ENCODE data around the gene ALMS1. TPM values are rescaled to one million over a fixed set of nuclear protein-coding genes. Genes with fewer than 3 reads are reported as not detected.
A peak's percentile ranks its signal among the peaks of the same experiment; 100 is the strongest.
"Not testable (repeated sequence)": the region's sequence is repeated elsewhere in the genome, so short reads cannot be mapped to it uniquely, and the experiment has no call there.

ALMS1 gene
- total and polyA plus RNA-seq, 9 of the 15 experiments (the other 6 are each of a cell fraction or from before 2014, with no cell fraction given): 1.4 to 26.3 (median 13.6) TPM

GRCh38 chr2:73536133-73536840, 150.7 kb downstream of the ALMS1 start:
- Histone ChIP-seq H3K27ac (ENCODE audit: extremely low read depth, low read depth, low read length) (no peak overlapping the region), H3K9me3 (replicated peaks; ENCODE audit: control insufficient read depth, insufficient read depth, low read depth, low read length) (no peaks in the 10 kb centered on the region; the same call in 1 of the 2 replicates), H3K4me3 (no peak overlapping the region), H3K4me2 (ENCODE audit: insufficient read depth, low read length) (no peak overlapping the region), H3K79me2 (ENCODE audit: control insufficient read depth, insufficient read depth, low read length) (no peaks in the 10 kb centered on the region), H3K9ac (ENCODE audit: insufficient read depth in 1 of 2, low read depth in 2 of 2, low read length in 2 of 2) (no peak overlapping the region), H3K27me3 (ENCODE audit: control insufficient read depth in 2 of 2, insufficient read depth in 2 of 2, low read length in 2 of 2) (no peaks in the 10 kb centered on the region), H4K20me1 (replicated peaks; ENCODE audit: control insufficient read depth, insufficient read depth, low read length) (no peaks in the 10 kb centered on the region), H2AFZ (ENCODE audit: low read depth, low read length) (no peak overlapping the region), H3K9me1 (ENCODE audit: control insufficient read depth, insufficient read depth, low read length) (no peaks in the 10 kb centered on the region), H3K36me3 (ENCODE audit: control insufficient read depth, insufficient read depth, low read length) (no peaks in the 10 kb centered on the region; the same call in 2 of the 3 replicates), H3K4me1 (replicated peaks in 1 of 2; ENCODE audit: control insufficient read depth in 2 of 2, insufficient read depth in 2 of 2, low read length in 2 of 2) (no peaks in the 10 kb centered on the region)
- ATAC-seq (no peak), FAIRE-seq (no peak), DNase-seq (ENCODE audit: extremely low read depth in 1 of 4, low spot score in 3 of 4) (no peak)
- POLR2A ChIA-PET: no interaction called here
- intact Hi-C loops (cut with micrococcal nuclease) (no loop called here), in situ Hi-C loops (cut with MboI) (no loop called here)
- no peak for TF ChIP-seq MEF2A (IDR thresholded peaks at IDR 0.05; ENCODE audit: control insufficient read depth, low read depth, low read length)
- BruUV-seq (replicated peaks): no TSS peak
- WGBS (ENCODE audit: insufficient coverage, low coverage, missing lambda C conversion rate): 81% methylated on average over 6 of the region's 6 CpGs
- CTCF ChIA-PET (ENCODE audit: low intra/inter-chr PET ratio): no interaction called here

GRCh38 chr2:73560875-73561274, 175.2 kb downstream of the ALMS1 start:
- POLR2A ChIA-PET: not testable (repeated sequence)

More at GRCh38 chr2:73560875-73561274, 175.2 kb downstream of the ALMS1 start:
- ATAC-seq; H3K9me3 ChIP-seq (replicated peaks; ENCODE audit: control insufficient read depth, insufficient read depth, low read depth, low read length); H3K79me2 ChIP-seq (ENCODE audit: control insufficient read depth, insufficient read depth, low read length); H3K27me3 ChIP-seq (ENCODE audit: control insufficient read depth in 2 of 2, insufficient read depth in 2 of 2, low read length in 2 of 2); H3K36me3 ChIP-seq (ENCODE audit: control insufficient read depth, insufficient read depth, low read length); in situ Hi-C loops (cut with MboI); H3K27ac ChIP-seq (ENCODE audit: extremely low read depth, low read depth, low read length); CTCF ChIA-PET (ENCODE audit: low intra/inter-chr PET ratio); H3K4me1 ChIP-seq (replicated peaks in 1 of 2; ENCODE audit: control insufficient read depth in 2 of 2, insufficient read depth in 2 of 2, low read length in 2 of 2); intact Hi-C loops (cut with micrococcal nuclease); DNase-seq (ENCODE audit: extremely low read depth in 1 of 4, low spot score in 3 of 4); H3K4me3 ChIP-seq; H4K20me1 ChIP-seq (replicated peaks; ENCODE audit: control insufficient read depth, insufficient read depth, low read length); H3K4me2 ChIP-seq (ENCODE audit: insufficient read depth, low read length); BruUV-seq (replicated peaks); H2AFZ ChIP-seq (ENCODE audit: low read depth, low read length); H3K9ac ChIP-seq (ENCODE audit: insufficient read depth in 1 of 2, low read depth in 2 of 2, low read length in 2 of 2); H3K9me1 ChIP-seq (ENCODE audit: control insufficient read depth, insufficient read depth, low read length): not testable (repeated sequence)
- 45% methylated on average over 5 of the region's 5 CpGs for WGBS (ENCODE audit: insufficient coverage, low coverage, missing lambda C conversion rate)
- peak; percentile 87 for FAIRE-seq
- TF ChIP-seq PKNOX1 (IDR thresholded peaks at IDR 0.05) (peak; percentile 26; the same call in 1 of the 2 replicates), RFX1 (IDR thresholded peaks at IDR 0.05) (peak; percentile 67)

Measured in K562 (cell line).